NCI-H1436 (cell line): ENCODE measurements around the gene PARVA.

Experiments
- DNase-seq: peaks from one replicate; lab custom pipeline; 2025; lab: John Stamatoyannopoulos, UW

PARVA gene

DNA sequence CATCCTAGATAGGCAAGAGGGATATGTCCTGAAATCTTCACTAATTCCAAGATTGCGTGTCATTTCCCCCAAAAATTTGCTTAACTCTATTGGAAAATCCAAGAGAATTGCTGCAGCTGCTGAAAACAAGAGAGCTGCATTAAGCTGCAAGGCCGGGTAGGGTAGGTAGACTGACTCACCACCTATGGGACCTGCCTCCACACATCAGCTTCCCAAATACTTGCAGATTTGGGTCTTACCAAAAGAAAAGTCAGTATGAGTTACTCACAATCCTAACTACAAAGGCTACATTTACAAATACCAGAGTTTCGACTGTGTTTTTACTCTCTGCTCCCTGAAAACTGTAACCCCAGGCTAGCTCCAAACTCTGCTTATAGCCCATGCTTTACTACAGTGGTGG, 154.3 kb downstream of the PARVA start:
- DNase-seq: no peak

DNA sequence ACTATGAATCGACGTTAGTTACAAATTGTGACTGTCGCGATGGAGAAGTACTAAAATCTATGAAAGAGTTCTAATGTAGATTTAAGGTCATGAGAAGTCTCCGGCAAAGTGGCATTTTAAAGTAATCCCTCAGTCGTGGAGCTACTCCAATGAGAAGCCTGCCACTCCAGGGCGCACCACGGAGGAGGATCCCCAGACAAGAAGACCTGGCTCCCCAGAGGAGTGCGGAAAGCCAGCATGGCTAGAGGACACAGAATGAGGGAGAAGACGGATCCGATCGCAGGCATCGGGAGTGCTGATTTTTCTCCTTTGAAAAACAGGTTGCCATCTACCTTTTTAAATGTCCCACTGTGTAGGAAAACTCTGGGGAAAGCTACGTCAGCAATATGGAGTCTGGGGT, 155.2 kb downstream of the PARVA start:
- no peak for DNase-seq

DNA sequence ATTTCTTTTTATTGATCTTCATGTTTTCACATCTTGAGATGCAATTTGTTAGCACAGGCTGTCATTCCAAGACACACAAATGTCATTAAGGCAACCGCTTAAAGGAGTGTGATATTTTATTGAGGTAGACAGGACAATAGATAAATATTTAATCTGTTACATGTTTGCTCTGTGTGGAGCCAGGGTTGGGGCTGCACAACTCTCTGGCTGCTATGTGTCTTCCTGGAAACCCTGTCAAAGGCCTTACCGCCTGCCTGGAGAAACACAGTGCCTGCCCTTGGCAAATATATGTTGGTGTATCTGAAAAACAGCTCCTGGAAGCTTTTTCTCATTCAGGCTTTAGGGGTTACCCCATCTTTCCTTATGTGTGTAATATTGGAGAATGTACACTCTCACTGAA, 157.2 kb downstream of the PARVA start:
- DNase-seq: no peak

DNA sequence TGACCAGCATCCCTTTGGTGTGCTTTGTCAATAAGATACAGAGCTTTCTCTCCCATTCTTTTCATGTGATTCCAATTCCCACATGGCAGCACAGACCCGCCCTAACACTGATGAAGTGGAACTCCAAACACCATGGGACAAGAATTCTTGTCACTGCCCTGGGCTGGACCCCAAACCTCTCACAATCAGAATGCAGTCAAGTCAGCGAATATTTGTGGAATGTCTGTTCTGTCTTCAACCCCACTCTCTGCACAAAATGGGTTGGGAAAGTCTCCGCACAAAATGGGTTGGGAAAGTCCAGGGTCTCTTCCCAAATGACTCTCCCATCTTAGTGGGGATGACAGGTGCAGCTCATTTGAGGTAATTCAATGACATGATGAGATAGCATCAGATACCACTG, 157.9 kb downstream of the PARVA start:
- DNase-seq: no peak

DNA sequence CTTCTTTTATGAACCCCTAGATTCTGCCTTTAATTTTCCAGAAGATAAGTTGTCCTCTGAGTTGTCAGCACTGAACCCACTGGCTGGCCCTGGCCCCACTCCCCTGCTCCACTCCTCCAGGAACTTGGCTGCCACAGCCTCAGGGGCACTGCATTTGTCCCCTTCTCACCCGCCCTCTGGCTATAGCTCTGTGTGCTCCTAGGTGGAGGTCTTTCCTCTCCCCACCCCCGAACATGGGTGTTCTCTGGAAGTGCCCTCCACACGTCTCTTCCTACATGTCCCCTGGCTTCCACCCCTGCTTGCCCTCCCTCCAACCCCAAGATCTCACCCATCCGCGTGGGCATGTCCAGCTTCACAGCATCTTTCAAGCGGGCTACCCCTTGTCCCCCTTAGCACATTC, 159.2 kb downstream of the PARVA start:
- no peak for DNase-seq

DNA sequence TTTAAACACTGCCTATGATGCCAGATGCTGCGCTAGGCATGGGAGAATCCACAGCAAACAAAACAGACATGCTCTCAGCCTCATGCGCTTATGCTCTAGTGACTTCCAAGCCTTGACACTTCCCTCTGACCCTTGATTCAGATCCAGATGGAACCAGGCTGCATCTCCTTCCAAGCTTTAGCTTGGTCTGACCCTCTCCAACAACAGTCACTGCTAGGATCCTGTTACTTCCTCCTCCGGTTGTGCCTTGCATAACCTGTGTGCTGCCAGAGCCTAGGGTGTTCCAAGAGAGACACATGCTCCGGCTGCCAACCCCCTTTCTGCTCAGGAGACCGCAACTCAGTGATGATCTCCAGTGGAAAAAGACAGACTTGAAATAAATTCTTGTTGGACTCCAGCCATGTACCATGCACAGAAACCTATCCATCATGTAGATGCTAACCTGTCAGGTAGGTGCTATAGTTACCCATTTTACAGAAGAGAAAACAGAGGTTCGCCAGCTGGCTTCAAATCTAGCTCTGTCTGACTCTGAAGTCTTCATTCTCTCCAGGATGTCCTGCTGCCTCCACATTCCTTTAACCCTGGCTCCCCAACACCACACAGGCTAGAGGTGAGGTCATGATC, 160.5 kb downstream of the PARVA start:
- no peak for DNase-seq

DNA sequence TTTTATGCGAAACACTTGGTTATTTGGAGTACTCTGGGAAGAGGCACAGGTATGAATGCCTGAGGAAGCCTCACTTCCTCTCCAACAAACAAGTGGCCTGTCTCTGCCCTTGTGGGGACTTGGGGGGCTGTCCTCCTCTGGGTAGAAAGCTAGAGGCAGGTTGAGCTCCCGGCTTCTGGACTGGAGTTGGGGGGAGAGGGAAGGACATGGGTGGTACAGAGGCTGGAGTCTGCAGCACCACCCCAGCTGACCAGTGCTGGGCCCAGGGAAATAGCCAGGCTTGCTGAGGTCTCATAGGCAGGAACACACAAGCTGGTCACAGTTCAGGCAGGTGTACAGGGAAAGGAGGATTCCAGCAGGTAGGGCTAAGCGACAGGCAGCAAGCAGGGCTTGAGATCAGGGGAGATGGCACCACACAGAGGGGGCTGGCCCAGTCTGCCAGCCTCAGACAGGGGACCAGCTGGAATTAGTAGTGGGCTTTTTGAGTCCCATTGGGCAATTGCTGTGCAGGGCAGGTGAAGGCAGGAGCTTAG, 161.6 kb downstream of the PARVA start:
- no peak for DNase-seq

DNA sequence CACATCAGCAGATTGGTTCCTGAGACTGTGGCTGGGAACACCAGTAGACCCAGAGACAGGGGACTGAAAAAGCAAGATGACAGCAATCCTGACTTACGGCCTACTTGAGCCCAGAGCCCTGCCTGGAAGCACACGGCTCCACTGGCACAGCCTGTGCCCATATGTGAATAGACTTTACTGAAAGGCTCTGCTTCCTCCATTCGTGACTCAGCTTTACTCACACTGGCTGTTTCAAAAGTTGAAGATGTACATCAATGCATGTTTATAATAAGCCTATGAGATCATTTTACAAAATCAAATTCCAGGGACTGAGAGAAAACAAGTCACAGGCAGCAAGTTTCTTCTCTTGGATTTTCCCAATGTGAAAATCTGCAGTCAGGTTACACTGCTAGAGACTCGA, 162.2 kb downstream of the PARVA start:
- DNase-seq: no peak

DNA sequence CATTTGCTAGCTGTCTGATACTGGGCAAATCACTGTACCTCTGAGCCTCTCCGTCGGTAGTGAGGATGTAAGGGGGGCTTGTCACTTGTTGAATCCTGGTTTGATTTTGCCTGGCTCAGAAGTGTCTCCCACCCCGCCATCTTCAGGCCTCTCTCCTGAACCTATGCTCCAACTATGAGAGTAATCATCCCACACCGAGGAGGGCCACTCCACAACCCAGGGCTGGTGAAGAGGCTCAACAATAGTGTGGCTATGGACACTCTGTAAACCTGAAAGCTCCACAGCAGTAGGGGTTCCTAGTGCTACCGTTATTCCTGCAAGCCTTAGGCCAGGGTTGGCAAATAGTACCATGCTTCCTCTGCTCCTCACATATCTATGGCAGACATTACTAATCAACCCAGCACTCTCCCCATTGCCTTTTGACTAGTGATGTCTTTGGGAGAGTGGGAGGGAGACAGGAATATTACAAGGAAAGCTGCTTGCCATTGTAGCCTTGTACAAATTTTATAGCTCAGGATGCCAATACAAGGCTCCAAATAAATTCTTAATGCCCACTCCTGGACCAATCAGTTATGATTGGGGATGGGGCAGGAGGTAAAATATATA, 162.8 kb downstream of the PARVA start:
- DNase-seq: no peak

DNA sequence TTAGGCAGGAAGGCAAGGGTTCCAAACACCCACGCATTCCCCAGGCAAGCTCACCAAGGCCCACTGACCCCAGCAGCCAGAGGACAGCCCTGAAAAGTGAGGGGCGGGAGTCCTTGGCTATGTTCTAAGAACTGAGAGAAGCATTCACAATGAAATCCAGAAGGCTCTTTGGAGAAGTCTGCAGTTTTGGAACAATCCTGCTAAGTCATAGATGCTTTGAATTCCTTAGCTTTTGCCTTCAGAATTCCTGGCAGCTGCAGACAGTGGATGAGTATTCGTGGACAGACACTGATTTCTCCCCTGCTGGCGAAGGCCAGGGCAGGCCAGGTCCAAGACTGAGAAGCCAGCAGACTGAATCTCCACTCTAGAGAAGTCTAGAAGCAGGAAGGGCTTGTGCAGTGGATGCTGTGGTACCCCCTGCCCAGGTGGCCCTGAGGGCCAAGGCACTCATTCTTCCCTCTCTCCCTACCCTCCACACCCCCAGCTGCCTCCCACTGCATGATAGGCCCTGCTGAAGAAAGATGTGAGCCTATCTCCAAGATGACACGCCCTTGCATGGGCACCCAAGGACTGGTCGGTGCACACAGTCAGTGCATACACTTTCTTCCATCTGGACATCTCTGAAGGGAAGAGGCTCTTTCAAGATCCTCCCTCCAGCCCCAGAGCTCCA, 163.7 kb downstream of the PARVA start:
- DNase-seq: no peak

DNA sequence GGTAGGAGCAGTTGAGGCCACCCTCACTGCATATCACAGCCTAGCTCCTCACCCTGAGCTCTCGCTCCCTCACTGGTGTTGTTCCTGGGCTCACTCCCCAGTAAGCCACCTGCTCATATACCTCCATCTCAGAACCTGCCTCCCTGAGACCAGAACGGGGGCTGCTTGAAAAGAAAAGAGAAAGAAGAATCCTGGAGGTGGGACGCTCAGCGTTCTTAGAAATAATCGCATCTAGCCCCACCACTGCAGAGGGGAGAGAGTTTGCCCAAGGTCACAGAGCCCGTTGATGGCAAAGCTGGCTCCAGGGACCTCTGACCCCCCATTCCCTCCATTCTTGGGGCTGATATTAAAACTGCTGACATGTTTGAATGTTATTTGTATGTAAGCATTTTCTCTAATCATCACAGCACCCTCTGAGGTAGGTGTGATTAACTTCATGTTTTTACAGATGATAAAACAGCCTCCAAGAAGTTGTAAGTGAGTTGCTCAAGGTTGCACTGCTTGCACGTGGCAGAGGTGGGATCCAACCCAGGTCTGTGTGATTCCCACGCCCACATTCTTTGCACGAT, 164.3 kb downstream of the PARVA start:
- DNase-seq: no peak

DNA sequence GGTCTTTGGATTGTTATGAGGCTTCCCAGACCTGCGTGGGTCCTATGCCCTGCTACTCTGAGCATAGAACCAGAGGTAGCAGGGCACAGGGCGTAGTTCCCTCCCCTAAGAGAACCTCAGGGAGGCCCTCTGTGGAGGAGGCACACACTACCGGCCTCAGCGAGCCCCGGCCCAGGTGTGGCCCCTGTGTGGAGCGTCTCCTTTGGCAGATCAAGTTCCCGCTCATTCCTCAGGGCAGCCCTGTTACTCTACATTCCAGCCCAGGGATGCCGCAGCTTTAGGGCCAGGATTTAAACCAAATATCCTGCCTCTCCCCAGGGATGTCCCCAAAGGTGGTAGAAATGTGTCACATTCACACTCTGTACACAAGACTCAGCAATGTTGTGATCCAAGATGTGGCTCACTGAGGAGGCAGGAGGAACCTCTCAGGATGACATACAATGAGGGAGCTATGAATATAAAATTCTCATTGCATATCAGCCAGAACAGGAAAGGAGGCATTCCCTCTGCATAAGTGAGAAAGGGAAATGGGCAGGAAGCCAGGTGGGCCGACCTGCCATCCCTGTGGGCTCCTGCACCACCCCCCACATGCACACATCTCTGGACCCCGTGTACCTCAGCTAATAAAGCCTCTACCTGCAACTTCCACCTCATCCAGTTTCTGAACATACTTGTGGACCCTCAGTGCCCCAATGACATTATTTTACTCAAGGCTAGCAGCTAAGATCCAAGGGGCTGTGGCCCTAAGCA, 165.0 kb downstream of the PARVA start:
- no peak for DNase-seq

DNA sequence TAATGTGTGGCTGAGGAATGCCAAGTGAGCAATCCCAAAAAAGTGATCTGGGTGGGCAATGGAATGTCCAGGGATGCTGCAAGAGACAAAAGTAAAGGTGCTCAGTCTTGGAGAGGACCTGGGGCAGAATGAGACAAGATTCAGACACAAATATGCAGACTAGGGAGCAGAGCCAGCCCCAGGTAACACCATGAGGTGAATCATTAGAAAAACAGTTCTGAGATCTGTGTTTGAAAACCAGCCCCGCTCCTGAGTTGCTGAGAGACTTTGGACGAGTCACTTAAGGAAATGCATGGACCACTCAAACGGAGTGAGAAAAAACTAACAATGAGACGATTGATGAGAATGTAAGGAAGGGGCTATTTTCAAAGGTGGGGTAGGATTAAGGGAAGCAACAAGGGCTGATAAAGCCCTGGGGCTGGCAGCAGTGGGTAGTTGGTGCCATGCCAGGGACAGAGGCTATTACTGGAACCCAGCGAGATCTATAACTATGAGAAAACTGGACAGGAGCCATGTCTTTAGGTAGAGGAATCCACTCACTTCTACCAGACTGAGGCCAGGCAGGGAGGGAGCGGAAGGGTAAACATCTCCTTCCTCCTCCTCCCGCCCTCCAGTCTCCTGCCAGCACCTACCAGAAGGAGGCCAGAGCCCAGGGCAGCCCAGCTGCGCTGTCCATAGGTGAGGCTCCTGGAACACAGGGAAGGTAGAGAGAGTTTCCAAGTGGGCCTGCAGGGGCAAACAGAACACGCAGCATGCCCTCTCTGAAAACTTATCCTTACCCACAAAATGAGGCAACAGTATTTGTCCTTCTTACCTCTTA, 166.4 kb downstream of the PARVA start:
- no peak for DNase-seq

DNA sequence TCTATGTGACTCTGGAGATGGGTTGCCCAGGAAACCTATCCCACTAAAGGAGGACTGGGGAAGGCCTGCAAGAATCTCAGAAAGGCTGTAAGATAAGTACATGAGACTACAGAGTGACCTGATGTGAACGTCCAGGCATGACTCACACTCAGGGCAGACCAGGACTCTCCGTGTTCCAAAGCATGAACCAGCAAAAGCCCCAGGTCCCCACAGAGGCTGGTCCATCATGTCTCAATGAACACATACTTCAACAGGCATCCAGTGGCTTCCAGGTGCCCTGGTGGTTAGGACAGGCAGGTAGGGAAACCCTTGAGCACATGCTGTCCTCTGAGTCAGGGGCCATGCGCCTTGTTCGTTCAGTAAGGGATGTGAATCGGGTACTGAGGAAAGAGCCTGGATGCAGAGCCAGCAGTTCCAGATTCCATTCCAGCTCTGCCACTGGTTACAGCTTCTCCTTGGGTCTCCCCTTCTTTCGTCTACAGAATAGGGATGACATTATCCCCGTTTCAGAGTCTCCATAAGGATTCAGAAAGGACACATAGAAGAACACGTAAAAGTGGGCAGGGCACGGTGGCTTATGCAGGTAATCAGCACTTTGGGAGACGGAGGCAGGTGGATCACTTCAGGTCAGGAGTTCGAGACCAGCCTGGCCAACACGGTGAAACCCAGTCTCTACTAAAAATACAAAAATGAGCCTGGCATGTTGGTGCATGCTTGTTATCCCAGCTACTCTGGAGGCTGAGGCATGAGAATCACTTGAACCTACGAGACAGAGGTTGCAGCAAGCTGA, 167.8 kb downstream of the PARVA start:
- no peak for DNase-seq

DNA sequence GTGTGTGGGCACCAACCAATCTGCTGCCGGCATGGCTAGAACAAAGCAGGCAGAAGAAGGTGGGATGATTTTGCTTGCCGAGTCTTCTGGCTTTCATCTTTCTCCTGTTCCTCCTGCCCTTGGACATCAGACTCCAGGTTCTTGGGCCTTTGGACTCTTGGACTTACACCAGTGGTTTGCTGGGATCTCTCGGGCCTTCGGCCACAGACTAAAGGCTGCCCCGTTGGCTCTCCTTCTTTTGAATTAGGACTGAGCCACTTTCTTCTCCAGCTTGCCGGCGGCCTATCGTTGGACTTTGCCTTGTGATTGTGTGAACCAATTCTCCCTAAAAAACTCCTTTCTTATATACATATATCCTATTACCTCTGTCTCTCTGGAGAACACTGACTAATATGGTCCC, 168.8 kb downstream of the PARVA start:
- DNase-seq: no peak

DNA sequence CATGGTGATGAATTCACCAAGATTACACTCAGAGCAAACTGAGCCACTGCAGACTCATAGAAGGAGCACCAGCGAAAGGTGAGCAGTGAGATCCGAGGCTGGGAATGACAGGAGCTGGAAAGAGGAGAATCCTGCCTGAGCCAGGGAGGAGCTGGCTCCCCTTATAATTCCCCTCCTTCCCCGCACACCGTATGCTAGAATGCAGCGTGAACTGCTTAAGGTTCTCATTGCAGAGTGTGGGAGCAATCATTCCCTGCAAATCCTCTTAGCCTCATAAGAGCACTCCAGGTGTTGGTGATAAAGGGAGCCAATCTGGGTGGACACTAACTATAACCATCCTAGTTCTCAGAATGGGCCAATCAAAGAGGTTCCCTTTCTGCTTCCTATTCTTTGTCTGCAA, 169.3 kb downstream of the PARVA start:
- no peak for DNase-seq

DNA sequence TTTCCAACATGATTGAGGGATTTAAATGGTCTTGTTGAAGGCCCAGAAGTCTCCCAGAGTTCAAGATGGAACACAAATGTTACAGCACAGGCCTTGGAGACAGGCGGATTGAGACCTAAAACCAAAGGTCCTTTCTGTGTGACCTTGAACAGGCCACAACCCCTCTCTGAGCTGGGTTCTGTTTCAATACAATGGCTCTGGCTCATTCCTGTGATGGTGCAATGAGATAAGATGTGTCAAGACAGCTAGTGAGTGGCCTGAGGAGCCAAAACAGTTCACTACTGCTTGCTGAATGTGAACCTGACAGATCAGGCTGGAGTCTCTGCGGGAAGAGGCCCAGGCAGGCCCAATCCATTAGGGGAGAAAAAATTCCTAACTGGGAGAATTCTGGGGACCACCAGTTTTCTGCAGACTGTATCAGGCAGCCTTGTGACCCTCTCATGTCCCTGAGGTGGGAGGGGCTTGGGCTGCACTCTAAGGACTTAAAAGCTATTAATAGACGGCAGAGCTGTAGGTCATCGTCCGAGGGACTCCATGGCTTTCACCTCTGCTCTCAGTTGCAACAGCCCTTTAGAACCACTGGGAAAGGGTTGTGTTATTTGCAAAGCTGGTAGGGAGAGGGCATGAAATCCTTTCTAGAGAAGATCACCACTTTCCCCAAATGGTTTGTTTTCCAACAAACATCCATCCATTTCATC, 170.7 kb downstream of the PARVA start:
- no peak for DNase-seq

DNA sequence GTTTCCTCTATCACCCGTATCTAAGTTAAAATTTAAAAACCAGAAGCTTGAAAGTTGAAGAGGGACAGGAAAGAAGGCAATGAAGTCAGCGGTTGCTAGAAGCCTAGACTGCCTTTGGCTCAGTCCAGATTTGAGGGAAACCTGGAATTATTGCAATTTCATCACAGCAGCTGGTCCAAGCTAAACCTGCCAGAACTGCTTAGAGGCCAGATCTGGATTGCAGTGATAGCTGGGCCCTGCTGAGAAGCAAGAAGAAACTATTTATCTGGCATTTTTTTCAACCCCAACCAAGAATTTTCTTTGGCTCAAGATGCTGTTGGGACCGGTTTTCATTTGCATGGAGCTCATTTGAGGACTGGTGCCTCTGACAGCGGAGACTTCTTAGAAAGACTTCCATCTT, 175.3 kb downstream of the PARVA start:
- no peak for DNase-seq

DNA sequence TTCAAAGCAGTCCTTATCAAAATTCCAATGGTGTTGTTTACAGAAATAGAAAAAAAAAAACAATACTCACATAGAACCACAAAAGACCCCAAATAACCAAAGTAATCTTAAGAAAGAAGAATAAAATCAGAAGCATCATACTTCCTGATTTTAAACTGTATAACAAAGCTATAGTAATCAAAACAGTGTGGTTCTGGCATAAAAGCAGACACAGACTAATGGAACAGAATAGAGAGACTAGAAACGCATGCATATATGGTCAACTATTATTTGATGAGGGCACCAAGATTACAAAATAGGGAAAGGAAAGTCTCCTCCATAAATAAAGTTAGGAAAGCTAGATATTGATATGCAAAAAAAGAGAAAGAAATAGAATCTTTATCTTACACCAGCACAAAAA, 176.8 kb downstream of the PARVA start:
- no peak for DNase-seq

DNA sequence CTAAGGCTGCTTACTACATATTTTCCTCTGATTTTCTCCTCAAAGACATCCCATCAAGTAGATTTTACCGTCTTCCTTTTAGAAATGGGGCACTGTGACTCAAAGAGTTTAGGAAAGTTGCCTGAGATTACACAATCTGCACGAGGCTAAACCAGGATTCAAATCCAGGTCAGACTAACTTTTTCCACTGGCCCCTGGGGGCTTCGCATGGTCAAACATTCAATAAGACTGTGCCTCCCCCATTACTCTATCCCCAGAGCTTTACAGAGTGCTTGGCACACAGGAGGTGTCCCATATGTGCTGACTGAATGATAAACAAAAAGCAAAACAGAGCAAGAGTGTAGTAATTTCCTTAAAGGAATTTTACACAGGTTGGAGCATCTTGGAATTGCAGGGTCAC, 178.8 kb downstream of the PARVA start:
- no peak for DNase-seq
